ENCODE measurements around the gene UHRF1.

UHRF1 gene

DNA sequence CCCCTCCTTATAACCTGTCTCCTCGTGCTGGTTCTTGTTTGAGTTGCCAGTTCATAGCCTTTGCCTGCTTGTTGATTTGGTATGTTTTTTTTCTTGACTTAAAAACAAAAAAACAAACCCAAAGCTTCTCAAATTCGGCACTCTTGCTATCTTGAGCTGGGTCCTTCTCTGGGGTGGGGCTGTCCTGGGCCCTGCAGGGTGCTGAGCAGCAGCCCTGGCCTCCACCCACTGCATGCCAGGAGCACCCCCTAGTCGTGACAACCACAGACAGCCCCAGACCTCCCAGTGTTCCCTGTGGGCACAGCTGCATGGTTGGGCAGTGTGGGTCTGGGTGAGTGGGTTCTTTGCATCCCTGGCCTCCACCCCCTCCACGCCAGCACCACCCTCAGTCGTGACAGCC is 87.4 kb downstream of the UHRF1 start:
- Histone ChIP-seq H3K14ac (ENCODE audit: low read length in 2 of 2) (no peak overlapping the region), H3K36me3 (ENCODE audit: control insufficient read depth in 1 of 2, insufficient read depth in 2 of 2, low read depth in 1 of 2, low read length in 2 of 2) (peaks cover 32 to 40% of the 10 kb centered on the region in 2 experiments), H3K23ac (ENCODE audit: low read length in 2 of 2) (no peak overlapping the region), H2BK12ac (ENCODE audit: low read length in 2 of 2) (no peak overlapping the region), H2BK15ac (ENCODE audit: low read depth, poor library complexity, severe bottlenecking) (no peak overlapping the region), H3K4me2 (ENCODE audit: low read length, poor library complexity, severe bottlenecking) (no peak overlapping the region), H3K4me3 (ENCODE audit: insufficient read depth in 1 of 2, low read depth in 1 of 2, low read length in 2 of 2) (no peak overlapping the region), H3K18ac (ENCODE audit: low read depth in 1 of 2, low read length in 2 of 2) (no peak overlapping the region), H3K27ac (ENCODE audit: low read length, poor library complexity, severe bottlenecking) (no peak overlapping the region), H3K9ac (ENCODE audit: low read length) (no peak overlapping the region), H3K4ac (ENCODE audit: low read depth in 1 of 2, low read length in 2 of 2) (no peak overlapping the region), H3K79me1 (replicated peaks; ENCODE audit: low read length, poor library complexity, severe bottlenecking) (peaks cover 35% of the 10 kb centered on the region), H3K9me3 (ENCODE audit: control insufficient read depth, low read length) (peaks cover 6% of the 10 kb centered on the region), H2AK5ac (ENCODE audit: low read length, severe bottlenecking) (no peak overlapping the region), H3K27me3 (ENCODE audit: control insufficient read depth in 1 of 2, insufficient read depth in 1 of 2, low read length in 2 of 2) (no peaks in the 10 kb centered on the region), H4K8ac (ENCODE audit: low read length) (no peak overlapping the region), H2BK5ac (ENCODE audit: low read depth, low read length, poor library complexity, severe bottlenecking) (no peak overlapping the region), H3K4me1 (ENCODE audit: control insufficient read depth, insufficient read depth, low read depth, low read length) (peaks cover 15% of the 10 kb centered on the region), H2BK120ac (ENCODE audit: low read depth, low read length) (no peak overlapping the region), H4K91ac (ENCODE audit: low read length) (no peak overlapping the region), H2AFZ (ENCODE audit: low read depth, low read length) (no peak overlapping the region)
- no peak for DNase-seq
- WGBS, result 83% methylated on average over 4 of the region's 5 CpGs

DNA sequence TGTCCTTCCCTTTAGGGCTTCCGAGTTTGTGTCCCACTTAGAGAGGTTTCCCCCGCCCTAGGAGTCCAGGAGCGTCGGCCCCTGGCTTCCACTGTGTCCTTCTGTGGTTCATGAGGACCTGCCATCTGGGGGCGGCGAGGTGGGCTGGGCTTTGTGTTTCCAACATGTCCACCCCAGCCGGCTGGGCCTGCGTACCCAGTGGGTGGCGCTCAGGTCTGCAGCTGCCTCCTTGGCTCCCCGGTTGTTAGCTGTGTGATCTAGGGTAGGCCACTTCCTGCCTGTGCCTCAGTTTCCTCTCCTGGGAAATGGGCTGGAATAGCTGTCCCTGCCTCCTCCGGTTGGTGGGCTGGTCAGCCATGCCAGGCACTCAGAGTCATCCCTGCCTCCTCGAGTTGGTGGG is 88.0 kb downstream of the UHRF1 start:
- H4K91ac ChIP-seq (ENCODE audit: low read length), result no peak overlapping the region
- no peak overlapping the region for H2BK15ac ChIP-seq (ENCODE audit: low read depth, poor library complexity, severe bottlenecking)
- H3K36me3 ChIP-seq (ENCODE audit: control insufficient read depth in 1 of 2, insufficient read depth in 2 of 2, low read depth in 1 of 2, low read length in 2 of 2), result peaks cover 30 to 40% of the 10 kb centered on the region in 2 experiments
- DNase-seq, result no peak
- H2BK120ac ChIP-seq (ENCODE audit: low read depth, low read length), result no peak overlapping the region
- no peak overlapping the region for H3K27ac ChIP-seq (ENCODE audit: low read length, poor library complexity, severe bottlenecking)
- H3K9me3 ChIP-seq (ENCODE audit: control insufficient read depth, low read length), result no peaks in the 10 kb centered on the region
- whole genome bisulfite sequencing, result 92% methylated on average over 12 of the region's 12 CpGs
- peaks cover 32% of the 10 kb centered on the region for H3K79me1 ChIP-seq (replicated peaks; ENCODE audit: low read length, poor library complexity, severe bottlenecking)
- H3K18ac ChIP-seq (ENCODE audit: low read depth in 1 of 2, low read length in 2 of 2), result no peak overlapping the region
- no peak overlapping the region for H3K4me2 ChIP-seq (ENCODE audit: low read length, poor library complexity, severe bottlenecking)
- no peak overlapping the region for H4K8ac ChIP-seq (ENCODE audit: low read length)
- peaks cover 15% of the 10 kb centered on the region for H3K4me1 ChIP-seq (ENCODE audit: control insufficient read depth, insufficient read depth, low read depth, low read length)
- no peak overlapping the region for H2BK5ac ChIP-seq (ENCODE audit: low read depth, low read length, poor library complexity, severe bottlenecking)
- no peak overlapping the region for H2AK5ac ChIP-seq (ENCODE audit: low read length, severe bottlenecking)
- H2AFZ ChIP-seq (ENCODE audit: low read depth, low read length), result no peak overlapping the region
- H3K27me3 ChIP-seq (ENCODE audit: control insufficient read depth in 1 of 2, insufficient read depth in 1 of 2, low read length in 2 of 2), result no peaks in the 10 kb centered on the region
- H3K4ac ChIP-seq (ENCODE audit: low read depth in 1 of 2, low read length in 2 of 2), result no peak overlapping the region
- H3K23ac ChIP-seq (ENCODE audit: low read length in 2 of 2), result no peak overlapping the region
- H3K9ac ChIP-seq (ENCODE audit: low read length), result no peak overlapping the region
- no peak overlapping the region for H3K4me3 ChIP-seq (ENCODE audit: insufficient read depth in 1 of 2, low read depth in 1 of 2, low read length in 2 of 2)
- H2BK12ac ChIP-seq (ENCODE audit: low read length in 2 of 2), result no peak overlapping the region
- H3K14ac ChIP-seq (ENCODE audit: low read length in 2 of 2), result no peak overlapping the region

- DNase-seq, result no peak
- no peak overlapping the region for H2AFZ ChIP-seq (ENCODE audit: low read depth, low read length)
- peaks cover 30% of the 10 kb centered on the region for H3K4me1 ChIP-seq (ENCODE audit: control insufficient read depth, insufficient read depth, low read depth, low read length)
- no peak overlapping the region for H2BK12ac ChIP-seq (ENCODE audit: low read length in 2 of 2)
- WGBS, result 95% methylated on average over 6 of the region's 6 CpGs
- H2BK15ac ChIP-seq (ENCODE audit: low read depth, poor library complexity, severe bottlenecking), result no peak overlapping the region
- no peaks in the 10 kb centered on the region for H3K9me3 ChIP-seq (ENCODE audit: control insufficient read depth, low read length)
- H3K4me2 ChIP-seq (ENCODE audit: low read length, poor library complexity, severe bottlenecking), result no peak overlapping the region
- H3K9ac ChIP-seq (ENCODE audit: low read length), result no peak overlapping the region
- H3K18ac ChIP-seq (ENCODE audit: low read depth in 1 of 2, low read length in 2 of 2), result no peak overlapping the region
- peaks cover 30 to 54% of the 10 kb centered on the region in 2 experiments for H3K36me3 ChIP-seq (ENCODE audit: control insufficient read depth in 1 of 2, insufficient read depth in 2 of 2, low read depth in 1 of 2, low read length in 2 of 2)
- H4K91ac ChIP-seq (ENCODE audit: low read length), result no peak overlapping the region
- no peaks in the 10 kb centered on the region for H3K27me3 ChIP-seq (ENCODE audit: control insufficient read depth in 1 of 2, insufficient read depth in 1 of 2, low read length in 2 of 2)
- H3K4me3 ChIP-seq (ENCODE audit: insufficient read depth in 1 of 2, low read depth in 1 of 2, low read length in 2 of 2), result no peak overlapping the region
- no peak overlapping the region for H2BK5ac ChIP-seq (ENCODE audit: low read depth, low read length, poor library complexity, severe bottlenecking)
- peaks cover 34% of the 10 kb centered on the region for H3K79me1 ChIP-seq (replicated peaks; ENCODE audit: low read length, poor library complexity, severe bottlenecking)
- no peak overlapping the region for H2BK120ac ChIP-seq (ENCODE audit: low read depth, low read length)
- no peak overlapping the region for H3K4ac ChIP-seq (ENCODE audit: low read depth in 1 of 2, low read length in 2 of 2)
- H4K8ac ChIP-seq (ENCODE audit: low read length), result no peak overlapping the region
- no peak overlapping the region for H3K27ac ChIP-seq (ENCODE audit: low read length, poor library complexity, severe bottlenecking)
- H3K14ac ChIP-seq (ENCODE audit: low read length in 2 of 2), result no peak overlapping the region
- no peak overlapping the region for H2AK5ac ChIP-seq (ENCODE audit: low read length, severe bottlenecking)
- no peak overlapping the region for H3K23ac ChIP-seq (ENCODE audit: low read length in 2 of 2)
These were observed 90.9 kb downstream of the UHRF1 start for GRCh38 chr19:5000120-5000611.

GRCh38 chr19:5001615-5002014 is 92.3 kb downstream of the UHRF1 start:
- Histone ChIP-seq H4K91ac (ENCODE audit: low read length) (no peak overlapping the region), H3K9me3 (ENCODE audit: control insufficient read depth, low read length) (no peaks in the 10 kb centered on the region), H3K79me1 (replicated peaks; ENCODE audit: low read length, poor library complexity, severe bottlenecking) (peaks cover 39% of the 10 kb centered on the region), H3K18ac (ENCODE audit: low read depth in 1 of 2, low read length in 2 of 2) (no peak overlapping the region), H3K4ac (ENCODE audit: low read depth in 1 of 2, low read length in 2 of 2) (no peak overlapping the region), H3K4me2 (ENCODE audit: low read length, poor library complexity, severe bottlenecking) (no peak overlapping the region), H2AK5ac (ENCODE audit: low read length, severe bottlenecking) (no peak overlapping the region), H2BK5ac (ENCODE audit: low read depth, low read length, poor library complexity, severe bottlenecking) (no peak overlapping the region), H3K4me1 (ENCODE audit: control insufficient read depth, insufficient read depth, low read depth, low read length) (peaks cover 33% of the 10 kb centered on the region), H3K27ac (ENCODE audit: low read length, poor library complexity, severe bottlenecking) (no peak overlapping the region), H2BK12ac (ENCODE audit: low read length in 2 of 2) (no peak overlapping the region), H2BK15ac (ENCODE audit: low read depth, poor library complexity, severe bottlenecking) (no peak overlapping the region), H4K8ac (ENCODE audit: low read length) (no peak overlapping the region), H2AFZ (ENCODE audit: low read depth, low read length) (no peak overlapping the region), H3K4me3 (ENCODE audit: insufficient read depth in 1 of 2, low read depth in 1 of 2, low read length in 2 of 2) (no peak overlapping the region), H3K9ac (ENCODE audit: low read length) (peak overlapping the region; percentile 67), H3K36me3 (ENCODE audit: control insufficient read depth in 1 of 2, insufficient read depth in 2 of 2, low read depth in 1 of 2, low read length in 2 of 2) (peaks cover 23 to 56% of the 10 kb centered on the region in 2 experiments), H3K23ac (ENCODE audit: low read length in 2 of 2) (no peak overlapping the region), H2BK120ac (ENCODE audit: low read depth, low read length) (no peak overlapping the region), H3K27me3 (ENCODE audit: control insufficient read depth in 1 of 2, insufficient read depth in 1 of 2, low read length in 2 of 2) (no peaks in the 10 kb centered on the region), H3K14ac (ENCODE audit: low read length in 2 of 2) (no peak overlapping the region)
- peak; percentile 55 for DNase-seq
- 63% methylated on average over 3 of the region's 3 CpGs for WGBS
